Measurements from ENCODE around the gene ECEL1. TPM values are rescaled to one million over a fixed set of nuclear protein-coding genes. Genes with fewer than 3 reads are reported as not detected.
"Not testable (repeated sequence)": the region's sequence is repeated elsewhere in the genome, so short reads cannot be mapped to it uniquely, and the experiment has no call there.

Gene ECEL1
- total RNA-seq, 1 experiment from 2014 or later: not detected

DNA sequence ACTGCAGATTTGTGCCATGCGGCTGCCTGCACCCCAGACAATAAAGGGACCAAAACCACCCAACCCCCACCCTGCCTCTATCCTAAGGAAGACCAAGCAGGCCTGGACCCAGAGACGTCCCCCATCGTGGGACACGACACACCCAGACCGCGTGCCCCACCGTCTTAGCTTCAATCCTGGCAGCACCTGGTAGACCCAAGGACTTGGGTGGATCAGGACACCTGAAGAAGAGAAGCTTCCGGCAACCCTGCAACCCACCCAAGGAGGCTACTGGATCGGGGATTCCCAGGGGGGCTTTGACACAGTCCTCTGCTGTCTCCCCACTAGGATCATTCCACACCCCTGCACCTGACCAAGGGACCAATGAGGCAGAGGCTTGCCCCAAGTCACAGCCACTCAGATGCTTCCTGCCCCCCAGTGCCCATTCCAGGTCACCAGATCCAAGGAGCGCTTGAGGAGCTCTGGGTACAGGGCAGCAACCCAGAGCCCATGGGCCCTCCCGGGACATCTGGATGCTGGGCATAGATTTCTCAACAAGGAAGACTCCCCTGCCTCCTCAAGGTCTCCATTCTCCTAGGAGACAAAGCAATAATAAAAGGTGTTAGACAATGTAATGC lies 28.1 kb downstream of the ECEL1 start:
- DNase-seq (ENCODE audit: low read depth): no peak

GRCh38 chr2:232458661-232459418 lies 28.8 kb downstream of the ECEL1 start:
- no peak for DNase-seq (ENCODE audit: low read depth)

- no peak for DNase-seq (ENCODE audit: low read depth)
These were observed 29.5 kb downstream of the ECEL1 start for GRCh38 chr2:232458051-232458660.

GRCh38 chr2:232457121-232458011 lies 30.3 kb downstream of the ECEL1 start:
- DNase-seq (ENCODE audit: low read depth): no peak

DNA sequence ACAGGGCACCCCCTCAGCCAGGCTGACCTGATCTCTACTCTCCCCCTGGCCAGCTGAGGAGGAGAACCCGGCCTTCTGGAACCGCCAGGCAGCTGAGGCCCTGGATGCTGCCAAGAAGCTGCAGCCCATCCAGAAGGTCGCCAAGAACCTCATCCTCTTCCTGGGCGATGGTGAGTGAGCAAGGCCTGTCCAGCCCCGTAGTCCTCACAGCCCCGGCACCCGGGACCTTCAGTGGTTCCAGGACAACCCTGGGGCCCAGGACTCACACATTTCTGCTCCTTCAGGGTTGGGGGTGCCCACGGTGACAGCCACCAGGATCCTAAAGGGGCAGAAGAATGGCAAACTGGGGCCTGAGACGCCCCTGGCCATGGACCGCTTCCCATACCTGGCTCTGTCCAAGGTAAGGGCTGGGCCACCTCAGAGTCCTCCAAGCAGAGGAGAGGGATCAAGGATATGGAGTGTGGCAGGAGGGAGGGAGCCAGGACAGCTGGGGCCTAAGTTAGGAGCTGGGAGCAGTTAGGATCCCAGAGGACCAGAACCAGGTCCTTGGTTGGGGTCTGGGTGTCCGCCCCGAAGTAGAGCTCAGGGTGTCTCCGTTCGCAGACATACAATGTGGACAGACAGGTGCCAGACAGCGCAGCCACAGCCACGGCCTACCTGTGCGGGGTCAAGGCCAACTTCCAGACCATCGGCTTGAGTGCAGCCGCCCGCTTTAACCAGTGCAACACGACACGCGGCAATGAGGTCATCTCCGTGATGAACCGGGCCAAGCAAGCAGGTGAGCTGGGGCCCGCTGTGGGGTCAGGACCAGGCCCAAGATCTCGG lies 31.1 kb downstream of the ECEL1 start:
- no peak for DNase-seq (ENCODE audit: low read depth)

- DNase-seq (ENCODE audit: low read depth): no peak
These were observed 32.0 kb downstream of the ECEL1 start, which contains the start of gene ALPI for GRCh38 chr2:232455426-232456255. Gene ALPI, plus strand, starts transcription at chr2:232456153. Its CDS starts 47 bp downstream, at chr2:232456200.

DNA sequence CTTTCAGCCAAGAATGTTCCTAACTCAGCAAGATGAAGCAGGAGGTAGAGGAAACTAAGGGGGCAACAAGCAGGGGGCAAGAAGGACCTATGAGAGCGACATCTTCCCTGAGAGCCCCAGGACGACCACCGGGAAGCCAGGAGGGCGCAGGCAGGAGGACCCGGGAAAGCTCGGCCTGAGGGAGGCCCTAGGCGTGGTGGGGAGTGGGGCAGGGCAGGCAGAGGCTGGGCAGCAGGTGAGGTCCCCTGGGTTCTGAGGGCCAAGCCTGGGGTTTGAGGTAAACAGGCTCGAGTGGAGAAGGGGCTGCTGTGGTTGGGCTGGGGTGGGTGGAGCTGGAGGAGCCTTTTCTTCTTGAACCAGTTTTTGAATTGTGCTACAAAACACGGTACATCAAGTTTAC lies 33.0 kb downstream of the ECEL1 start:
- DNase-seq (ENCODE audit: low read depth): no peak

DNA sequence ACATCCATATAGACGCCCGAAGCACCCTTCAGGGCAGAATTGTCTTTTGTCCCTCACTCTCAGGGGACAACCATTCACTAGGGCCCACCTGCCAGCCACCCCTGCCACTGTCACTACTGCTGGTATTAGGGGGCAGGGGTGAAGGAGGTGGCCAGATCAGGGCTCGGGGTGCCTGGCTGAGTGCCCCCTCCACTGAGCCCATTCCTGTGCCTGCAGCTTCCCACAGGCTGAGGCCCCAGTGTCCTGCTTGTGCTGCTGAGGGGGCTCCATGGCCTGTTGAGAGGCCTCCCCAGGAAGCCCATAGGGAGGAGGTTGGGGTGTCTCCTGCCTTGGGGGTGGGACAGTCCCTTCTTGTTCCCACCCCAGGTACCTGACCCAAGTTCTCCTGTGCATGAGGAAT lies 36.0 kb downstream of the ECEL1 start:
- DNase-seq (ENCODE audit: low read depth): not testable (repeated sequence)

DNA sequence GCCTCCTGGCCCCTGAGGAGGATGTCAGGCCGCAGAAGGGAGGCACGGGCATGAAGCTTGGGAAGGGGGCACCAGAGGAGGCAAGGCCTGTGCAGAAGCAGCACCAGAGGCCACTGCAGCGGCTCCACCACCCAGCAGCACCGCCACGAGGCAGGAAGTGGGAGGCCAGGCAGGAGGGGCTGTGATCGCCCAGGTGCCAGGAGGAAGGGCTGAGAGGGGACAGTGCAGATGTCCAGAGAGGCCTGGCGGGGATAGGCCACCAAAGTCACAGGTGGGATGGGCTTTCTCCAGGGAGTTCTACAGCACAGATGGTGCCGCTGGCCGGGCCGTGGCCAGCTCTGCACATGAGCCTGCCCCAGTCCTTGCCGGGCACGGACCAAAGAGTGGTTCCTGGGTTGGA lies 37.7 kb downstream of the ECEL1 start:
- DNase-seq (ENCODE audit: low read depth): no peak

- no peak for DNase-seq (ENCODE audit: low read depth)
These were observed 39.3 kb downstream of the ECEL1 start for GRCh38 chr2:232448304-232448690.

GRCh38 chr2:232447638-232448303 lies 39.9 kb downstream of the ECEL1 start:
- DNase-seq (ENCODE audit: low read depth): no peak

DNA sequence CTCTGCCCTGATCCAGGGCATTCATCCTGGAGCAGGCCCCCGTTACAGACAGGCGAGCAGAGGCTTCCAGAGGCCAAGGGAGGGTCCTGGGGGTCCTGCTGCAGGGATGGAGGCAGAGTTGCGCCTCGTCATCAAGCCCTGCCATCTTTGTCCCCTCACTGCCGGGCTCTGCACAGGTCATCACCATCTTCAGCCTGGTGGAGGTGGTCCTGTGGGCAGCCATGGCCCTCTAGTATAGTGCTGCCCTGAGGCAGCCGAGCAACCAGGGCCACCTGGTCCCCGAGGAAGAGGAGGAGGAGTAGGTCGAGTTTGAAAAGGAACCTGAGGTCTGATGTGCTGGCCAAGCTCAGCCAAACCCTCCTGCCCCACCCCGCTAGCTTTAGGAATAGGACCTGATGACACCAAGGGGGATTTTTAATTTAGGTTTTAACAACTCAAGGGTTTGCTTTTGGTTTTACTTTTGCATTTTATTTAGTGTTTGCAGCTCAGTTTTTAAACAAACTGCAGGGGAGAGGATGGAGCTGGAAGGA lies 40.5 kb downstream of the ECEL1 start:
- DNase-seq (ENCODE audit: low read depth): no peak

GRCh38 chr2:232446266-232446777 lies 41.3 kb downstream of the ECEL1 start:
- DNase-seq (ENCODE audit: low read depth): not testable (repeated sequence)

DNA sequence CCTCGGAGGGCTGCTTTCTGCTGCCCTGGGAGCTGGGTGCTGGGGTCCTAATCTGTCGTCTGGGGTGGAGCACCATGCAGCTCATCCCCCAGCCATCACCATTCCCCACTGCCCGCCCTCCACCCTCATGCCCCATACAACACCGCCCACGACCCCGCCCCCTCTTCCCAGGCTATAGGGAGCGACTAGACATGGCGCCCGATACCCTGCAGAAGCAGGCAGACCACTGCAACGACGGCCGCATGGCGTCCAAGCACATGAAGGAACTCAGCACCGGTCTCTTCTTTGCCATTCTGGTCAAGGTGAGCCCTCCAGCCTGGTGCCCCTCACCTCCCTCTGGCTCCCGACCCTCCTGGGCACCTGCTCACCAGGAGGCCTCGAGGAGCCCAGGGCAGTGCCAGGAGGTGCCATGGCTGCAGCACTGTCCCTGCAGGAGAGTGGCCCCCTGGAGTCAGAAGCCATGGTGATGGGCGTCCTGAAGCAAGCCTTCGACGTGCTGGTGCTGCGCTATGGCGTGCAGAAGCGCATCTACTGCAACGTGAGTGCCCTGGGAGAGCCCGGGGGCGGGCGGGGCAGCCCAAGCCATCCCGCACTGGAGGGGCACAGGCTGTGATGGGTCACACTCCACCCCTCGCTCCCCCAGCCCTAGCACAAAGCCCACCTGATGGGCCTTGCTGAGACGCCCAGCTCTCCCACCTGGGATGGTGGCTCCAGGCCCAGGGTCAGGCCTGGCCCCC lies 42.3 kb downstream of the ECEL1 start:
- not testable (repeated sequence) for DNase-seq (ENCODE audit: low read depth)

GRCh38 chr2:232444409-232445148 lies 43.1 kb downstream of the ECEL1 start:
- DNase-seq (ENCODE audit: low read depth): peak; percentile 83

DNA sequence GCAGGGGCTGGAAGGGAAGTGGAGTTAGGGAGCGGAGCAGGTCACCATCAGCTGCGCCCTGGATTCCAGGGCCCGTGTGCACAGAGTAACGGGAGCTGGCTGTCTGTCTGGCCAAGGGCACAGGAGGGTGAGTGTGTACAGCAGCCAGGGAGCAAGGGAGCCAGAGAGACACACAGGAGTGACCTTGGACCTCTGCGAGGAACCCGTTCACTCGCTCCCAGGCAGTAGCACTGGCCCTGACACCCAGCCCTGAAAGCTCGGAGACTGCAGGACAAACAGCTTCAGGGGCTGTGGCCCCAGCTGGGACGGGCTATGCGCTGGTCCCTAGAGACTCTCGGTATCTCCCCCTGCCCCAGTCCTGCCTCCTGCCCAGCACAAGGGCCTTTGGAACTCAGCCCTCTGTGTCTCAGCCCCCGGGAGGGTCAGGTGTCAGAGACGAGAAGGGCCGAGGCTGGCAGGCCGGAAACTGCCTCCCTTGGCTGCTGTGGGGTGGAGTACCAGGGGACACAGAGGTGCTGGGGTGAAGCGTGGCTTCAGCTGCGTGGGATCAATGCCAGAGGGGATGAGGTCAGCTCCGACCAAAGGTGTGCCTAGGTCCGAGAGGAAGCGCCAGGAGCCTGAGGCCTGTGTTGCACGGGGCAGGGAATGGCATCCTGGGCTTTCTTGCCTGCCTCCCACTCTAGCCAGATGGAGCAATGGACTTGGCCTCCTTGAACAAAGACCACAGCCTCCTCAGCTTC lies 43.8 kb downstream of the ECEL1 start:
- DNase-seq (ENCODE audit: low read depth): not testable (repeated sequence)

DNA sequence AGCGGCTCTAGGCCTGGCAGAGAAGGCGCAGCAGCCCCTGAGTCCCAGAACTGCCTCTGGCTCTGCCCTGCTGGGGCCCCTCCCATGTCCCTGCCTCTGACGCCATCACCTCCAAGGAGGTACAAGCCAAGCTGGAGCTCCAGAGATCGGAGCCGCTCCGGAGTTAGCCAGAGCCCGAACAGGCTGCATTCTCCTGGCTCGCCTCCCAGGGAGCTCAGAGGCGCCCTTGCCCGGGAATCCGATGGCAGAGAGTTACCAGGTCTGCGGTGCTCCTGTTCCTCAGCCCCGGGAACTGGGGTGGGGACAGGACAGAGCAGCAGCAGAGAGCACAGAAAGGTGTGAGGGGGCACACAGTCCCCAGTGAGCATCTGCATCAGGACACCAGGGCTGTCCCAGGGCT lies 44.6 kb downstream of the ECEL1 start:
- not testable (repeated sequence) for DNase-seq (ENCODE audit: low read depth)
